ENCODE results near the gene ATP10D. TPM values are rescaled to one million over a fixed set of nuclear protein-coding genes. Genes with fewer than 3 reads are reported as not detected.

The ATP10D gene
- total RNA-seq, 1 donor from 2014 or later = 34.9 TPM

GRCh38 chr4:47471064-47471463 is 14.0 kb upstream of the ATP10D start:
- no peak for DNase-seq (ENCODE audit: low spot score in 2 of 2, unreplicated experiment in 2 of 2)
- H3K4me3 Mint-ChIP-seq = no peak overlapping the region
- TF ChIP-seq CTCF (IDR thresholded peaks at IDR 0.05; ENCODE audit: unreplicated experiment) = peak; percentile 48
- no peaks in the 10 kb centered on the region for H3K9me3 Mint-ChIP-seq
- H3K4me1 Mint-ChIP-seq = peaks cover 49% of the 10 kb centered on the region
- peak overlapping the region; percentile 8 for H3K27ac Mint-ChIP-seq
- no peaks in the 10 kb centered on the region for H3K27me3 Mint-ChIP-seq (ENCODE audit: low read depth)
- no peaks in the 10 kb centered on the region for H3K36me3 Mint-ChIP-seq

DNA sequence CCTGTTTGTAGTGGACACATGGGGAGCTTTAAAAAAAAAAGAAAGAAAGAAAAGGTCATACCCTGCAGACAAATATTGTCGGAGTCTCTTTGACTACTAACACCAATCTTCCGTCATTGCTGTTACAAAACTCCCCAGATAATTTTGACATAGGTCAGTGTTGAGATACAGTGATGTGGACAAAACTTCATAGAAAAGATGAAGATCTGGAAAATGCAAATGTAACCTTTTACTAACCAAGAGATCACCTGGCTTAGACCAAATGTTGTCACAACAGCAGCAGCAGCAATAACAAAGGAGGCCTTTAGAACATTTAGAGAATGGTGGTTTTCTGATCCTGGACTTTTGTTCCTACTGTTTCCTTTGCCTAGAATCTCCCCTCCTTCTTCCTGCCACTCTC is 13.5 kb upstream of the ATP10D start:
- TF ChIP-seq CTCF (IDR thresholded peaks at IDR 0.05; ENCODE audit: unreplicated experiment) = no peak
- Mint-ChIP-seq H3K9me3 (no peaks in the 10 kb centered on the region), H3K4me3 (no peak overlapping the region), H3K27ac (peak overlapping the region; percentile 8), H3K27me3 (ENCODE audit: low read depth) (no peaks in the 10 kb centered on the region), H3K36me3 (no peaks in the 10 kb centered on the region), H3K4me1 (peaks cover 49% of the 10 kb centered on the region)
- no peak for DNase-seq (ENCODE audit: low spot score in 2 of 2, unreplicated experiment in 2 of 2)

- DNase-seq (ENCODE audit: low spot score in 2 of 2, unreplicated experiment in 2 of 2) = no peak
- H3K27ac Mint-ChIP-seq = no peak overlapping the region
- no peaks in the 10 kb centered on the region for H3K36me3 Mint-ChIP-seq
- no peaks in the 10 kb centered on the region for H3K27me3 Mint-ChIP-seq (ENCODE audit: low read depth)
- H3K4me3 Mint-ChIP-seq = no peak overlapping the region
- H3K9me3 Mint-ChIP-seq = no peaks in the 10 kb centered on the region
- peaks cover 49% of the 10 kb centered on the region for H3K4me1 Mint-ChIP-seq
- no peak for TF ChIP-seq CTCF (IDR thresholded peaks at IDR 0.05; ENCODE audit: unreplicated experiment)
Measured at GRCh38 chr4:47473141-47473750, 11.8 kb upstream of the ATP10D start.

- Mint-ChIP-seq H3K36me3 (no peaks in the 10 kb centered on the region), H3K27ac (no peak overlapping the region), H3K9me3 (no peaks in the 10 kb centered on the region), H3K4me1 (peaks cover 36% of the 10 kb centered on the region), H3K4me3 (no peak overlapping the region), H3K27me3 (ENCODE audit: low read depth) (no peaks in the 10 kb centered on the region)
- TF ChIP-seq CTCF (IDR thresholded peaks at IDR 0.05; ENCODE audit: unreplicated experiment) = no peak
- DNase-seq (ENCODE audit: low spot score in 2 of 2, unreplicated experiment in 2 of 2) = no peak
Measured at GRCh38 chr4:47474799-47475198, 10.3 kb upstream of the ATP10D start.

- no peak for DNase-seq (ENCODE audit: low spot score in 2 of 2, unreplicated experiment in 2 of 2)
- H3K27me3 Mint-ChIP-seq (ENCODE audit: low read depth) = no peaks in the 10 kb centered on the region
- H3K27ac Mint-ChIP-seq = no peak overlapping the region
- peaks cover 30% of the 10 kb centered on the region for H3K4me1 Mint-ChIP-seq
- no peak for TF ChIP-seq CTCF (IDR thresholded peaks at IDR 0.05; ENCODE audit: unreplicated experiment)
- H3K4me3 Mint-ChIP-seq = no peak overlapping the region
- no peaks in the 10 kb centered on the region for H3K36me3 Mint-ChIP-seq
- H3K9me3 Mint-ChIP-seq = no peaks in the 10 kb centered on the region
Measured at GRCh38 chr4:47475411-47475810, 9.7 kb upstream of the ATP10D start.

GRCh38 chr4:47478804-47479203 is 6.3 kb upstream of the ATP10D start:
- peaks cover 5% of the 10 kb centered on the region for H3K4me1 Mint-ChIP-seq
- no peak for TF ChIP-seq CTCF (IDR thresholded peaks at IDR 0.05; ENCODE audit: unreplicated experiment)
- H3K9me3 Mint-ChIP-seq = no peaks in the 10 kb centered on the region
- no peaks in the 10 kb centered on the region for H3K27me3 Mint-ChIP-seq (ENCODE audit: low read depth)
- no peak for DNase-seq (ENCODE audit: low spot score in 2 of 2, unreplicated experiment in 2 of 2)
- no peak overlapping the region for H3K27ac Mint-ChIP-seq
- no peaks in the 10 kb centered on the region for H3K36me3 Mint-ChIP-seq
- no peak overlapping the region for H3K4me3 Mint-ChIP-seq

Measured in mesothelial cell of epicardium (in vitro differentiated cells).